GM23248 (cell line): ENCODE measurements around the gene CCDC63. TPM values are rescaled to one million over a fixed set of nuclear protein-coding genes. Genes with fewer than 3 reads are reported as not detected.

Source experiments
- DNase-seq: peaks from one replicate; pipeline ENCODE4 v3.0.0-alpha.2; 2015
- H2AFZ ChIP-seq: fragments of 200-600 bp; sonication (generic); 2 replicates; pipeline ENCODE4 v1.6.1; 2016; ENCODE audit warnings: antibody characterized with exemption
- H3F3A ChIP-seq: fragments of 200-600 bp; sonication (generic); 2 replicates; pipeline ENCODE4 v1.6.1; 2016; ENCODE audit warnings: mild to moderate bottlenecking, antibody characterized with exemption, mixed run types; ENCODE audit not compliant: insufficient read depth
- H3K27ac ChIP-seq: fragments of 200-600 bp; sonication (generic); 2 replicates; pipeline ENCODE4 v1.5.1; 2016; ENCODE audit warnings: mild to moderate bottlenecking
- H3K27me3 ChIP-seq: fragments of 200-600 bp; sonication (generic); replicated peaks from 2 replicates; pipeline ENCODE4 v1.6.1; 2016; ENCODE audit warnings: mild to moderate bottlenecking; ENCODE audit not compliant: insufficient read depth
- H3K36me3 ChIP-seq: fragments of 200-600 bp; sonication (generic); 2 replicates; pipeline ENCODE4 v1.6.1; 2016; ENCODE audit warnings: low read depth, mild to moderate bottlenecking
- H3K4me1 ChIP-seq: fragments of 200-600 bp; sonication (generic); 2 replicates; pipeline ENCODE4 v1.6.1; 2016; ENCODE audit warnings: mild to moderate bottlenecking; ENCODE audit not compliant: insufficient read depth
- H3K4me2 ChIP-seq: fragments of 200-600 bp; sonication (generic); one replicate; pipeline ENCODE4 v1.6.1; 2016; ENCODE audit warnings: mild to moderate bottlenecking; ENCODE audit not compliant: unreplicated experiment
- H3K4me3 ChIP-seq: fragments of 200-600 bp; sonication (generic); 2 replicates; pipeline ENCODE4 v1.5.1; 2016; ENCODE audit warnings: mild to moderate bottlenecking
- H3K79me2 ChIP-seq: fragments of 200-600 bp; sonication (generic); 2 replicates; pipeline ENCODE4 v1.6.1; 2016; ENCODE audit warnings: mild to moderate bottlenecking; ENCODE audit not compliant: insufficient read depth
- H3K9ac ChIP-seq: fragments of 200-600 bp; sonication (generic); 2 replicates; pipeline ENCODE4 v1.6.1; 2016; ENCODE audit warnings: mild to moderate bottlenecking
- H3K9me2 ChIP-seq: fragments of 200-600 bp; sonication (generic); 2 replicates; pipeline ENCODE4 v1.6.1; 2016; ENCODE audit warnings: mixed run types, mild to moderate bottlenecking, moderate library complexity; ENCODE audit not compliant: insufficient read depth
- H3K9me3 ChIP-seq: fragments of 200-600 bp; sonication (generic); one replicate; pipeline ENCODE4 v1.6.1; 2017; ENCODE audit warnings: low read depth
- H4K20me1 ChIP-seq: fragments of 200-600 bp; sonication (generic); 2 replicates; pipeline ENCODE4 v1.6.0; 2016; ENCODE audit not compliant: insufficient read depth
- EZH2 ChIP-seq: fragments of 200-600 bp; sonication (generic); IDR thresholded peaks from 2 replicates; pipeline ENCODE4 v1.6.1; 2018; ENCODE audit warnings: antibody characterized with exemption, mild to moderate bottlenecking; ENCODE audit not compliant: insufficient read depth, poor library complexity, severe bottlenecking
- EZH2phosphoT487 ChIP-seq: fragments of 200-600 bp; sonication (generic); IDR thresholded peaks from 2 replicates; pipeline ENCODE4 v1.6.1; 2018; ENCODE audit warnings: antibody characterized with exemption, moderate library complexity, mild to moderate bottlenecking, low read depth; ENCODE audit not compliant: insufficient read depth
- WGBS, 2 experiments: methylation state at CpG; one replicate each; pipeline ENCODE4 v1.1.6; 2015 to 2017; ENCODE audit warnings: low lambda C conversion rate in 2 of 2, low coverage in 1 of 2; ENCODE audit errors: missing lambda C conversion rate in 2 of 2; 5-methylcytosine and 5-hydroxymethylcytosine counted together
- in situ Hi-C: fragments of 300-500 bp; cut with MboI; formaldehyde crosslinking; loops from 2 replicates; pipeline ENCODE4 v1.15.0; 2020
- polyA plus RNA-seq: library from polyadenylated mRNA; unstranded; fragments of >200 nt; fragmentation: Nextera tagmentation; extraction: Ambion mirVana; gene quantifications from 2 replicates; pipeline ENCODE4 v1.2.1, GENCODE V29; 2016
- total RNA-seq: library from RNA; depleted of rRNA; stranded (reverse); fragments of >200 nt; shearing (Covaris generic); gene quantifications from 2 replicates; pipeline ENCODE4 v1.2.3, GENCODE V29; 2014

CCDC63 gene
- total and polyA plus RNA-seq, 2 experiments from 2014 or later = not detected

DNA sequence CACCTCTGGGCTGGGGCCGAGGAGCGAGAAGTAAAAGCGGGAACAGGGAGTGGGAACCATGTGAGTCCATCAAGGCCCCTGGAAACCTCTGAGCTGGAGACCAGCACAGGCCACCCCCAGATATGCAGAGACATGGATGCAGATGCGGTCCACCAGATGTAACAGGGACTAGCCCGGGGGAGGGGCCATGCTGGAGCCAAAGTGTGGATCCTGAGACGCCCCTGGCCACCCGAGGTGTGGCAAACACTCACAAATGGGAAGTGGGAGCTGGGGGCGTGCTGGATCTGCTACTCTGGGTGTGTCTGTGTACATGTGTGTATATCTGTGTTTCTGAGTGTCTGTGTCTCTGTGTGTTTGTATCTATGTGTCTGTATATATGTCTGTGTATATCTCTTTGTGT, 60.8 kb downstream of the CCDC63 start:
- Histone ChIP-seq H3K9ac (no peak overlapping the region), H3K79me2 (no peaks in the 10 kb centered on the region), H3K36me3 (no peaks in the 10 kb centered on the region), H2AFZ (no peak overlapping the region), H3F3A (no peaks in the 10 kb centered on the region), H3K4me2 (no peak overlapping the region), H3K9me2 (no peaks in the 10 kb centered on the region), H3K4me3 (no peak overlapping the region), H4K20me1 (no peaks in the 10 kb centered on the region), H3K4me1 (no peaks in the 10 kb centered on the region), H3K27me3 (peaks cover 9% of the 10 kb centered on the region; the same call in 1 of the 2 replicates), H3K27ac (no peak overlapping the region), H3K9me3 (no peaks in the 10 kb centered on the region)
- in situ Hi-C loops = no loop called here
- DNase-seq = no peak
- WGBS, 2 experiments = 31 to 33% methylated on average over 8 of the region's 8 CpGs
- TF ChIP-seq EZH2 (no peak), EZH2phosphoT487 (no peak)

DNA sequence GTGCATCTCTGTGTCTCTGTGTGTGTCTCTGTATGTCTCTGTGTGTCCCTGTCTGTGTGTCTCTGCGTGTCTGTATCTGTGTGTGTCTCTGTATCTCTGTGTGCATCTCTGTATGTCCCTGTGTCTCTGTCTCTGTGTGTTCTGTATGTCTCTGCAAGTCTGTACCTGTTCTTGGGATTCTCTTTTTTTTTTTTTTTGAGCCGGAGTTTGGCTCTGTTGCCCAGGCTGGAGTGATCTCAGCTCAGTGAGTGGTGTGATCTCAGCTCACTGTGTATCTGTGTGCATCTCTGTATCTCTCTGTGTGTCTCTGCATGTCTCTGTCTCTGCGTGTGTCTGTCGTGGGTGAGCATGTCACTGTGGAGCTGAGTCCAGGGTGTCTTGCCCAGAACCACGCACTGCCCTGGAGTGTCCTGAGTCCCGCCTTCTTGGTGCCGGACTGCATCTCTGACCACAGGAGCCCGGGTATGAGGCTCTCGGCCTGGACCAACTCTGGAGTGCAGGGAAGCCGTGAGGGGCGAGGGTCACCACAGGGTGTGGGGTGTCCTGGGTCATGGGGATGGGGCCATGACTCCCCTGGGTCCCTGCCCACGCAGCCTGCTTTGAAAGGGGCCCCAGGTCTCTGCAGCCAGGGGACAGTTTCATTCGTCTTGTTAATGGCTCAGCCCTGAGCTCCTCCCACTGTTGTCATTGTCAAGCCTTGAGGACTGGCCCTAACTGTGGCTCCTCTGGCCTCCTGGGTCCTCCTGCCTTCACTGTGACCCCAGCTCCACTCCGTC, 61.8 kb downstream of the CCDC63 start:
- no peak for DNase-seq
- 53 to 61% methylated on average over 14 of the region's 14 CpGs for WGBS, 2 experiments
- Histone ChIP-seq H3F3A (no peaks in the 10 kb centered on the region), H2AFZ (no peak overlapping the region), H3K36me3 (no peaks in the 10 kb centered on the region), H3K9me2 (no peaks in the 10 kb centered on the region), H3K27me3 (peaks cover 9% of the 10 kb centered on the region; the same call in 1 of the 2 replicates), H3K9me3 (no peaks in the 10 kb centered on the region), H3K79me2 (no peaks in the 10 kb centered on the region), H4K20me1 (no peaks in the 10 kb centered on the region), H3K4me3 (no peak overlapping the region), H3K4me1 (no peaks in the 10 kb centered on the region), H3K27ac (no peak overlapping the region), H3K4me2 (no peak overlapping the region), H3K9ac (no peak overlapping the region)
- no peak for TF ChIP-seq EZH2phosphoT487
- TF ChIP-seq EZH2 = no peak
- in situ Hi-C loops = no loop called here

GRCh38 chr12:110912263-110912662, 65.5 kb downstream of the CCDC63 start:
- no peaks in the 10 kb centered on the region for H3K9me3 ChIP-seq
- H3K36me3 ChIP-seq = no peaks in the 10 kb centered on the region
- H3K9ac ChIP-seq = no peak overlapping the region
- TF ChIP-seq EZH2 (no peak), EZH2phosphoT487 (no peak)
- no peak overlapping the region for H3K4me2 ChIP-seq
- no peak overlapping the region for H3K27ac ChIP-seq
- no peaks in the 10 kb centered on the region for H3K79me2 ChIP-seq
- no peaks in the 10 kb centered on the region for H4K20me1 ChIP-seq
- in situ Hi-C loops = no loop called here
- H3K9me2 ChIP-seq = no peaks in the 10 kb centered on the region
- peaks cover 16% of the 10 kb centered on the region; the same call in 1 of the 2 replicates for H3K27me3 ChIP-seq
- H2AFZ ChIP-seq = no peak overlapping the region
- H3F3A ChIP-seq = no peaks in the 10 kb centered on the region
- DNase-seq = no peak
- 71 to 76% methylated on average over 6 of the region's 6 CpGs for WGBS, 2 experiments
- no peak overlapping the region for H3K4me3 ChIP-seq
- peaks cover 4% of the 10 kb centered on the region for H3K4me1 ChIP-seq

- no peak overlapping the region for H3K4me2 ChIP-seq
- in situ Hi-C loops = no loop called here
- no peaks in the 10 kb centered on the region for H3K36me3 ChIP-seq
- peaks cover 16% of the 10 kb centered on the region; the same call in 1 of the 2 replicates for H3K27me3 ChIP-seq
- peaks cover 6% of the 10 kb centered on the region for H3K4me1 ChIP-seq
- H3K9me3 ChIP-seq = no peaks in the 10 kb centered on the region
- no peaks in the 10 kb centered on the region for H3K9me2 ChIP-seq
- no peak overlapping the region for H2AFZ ChIP-seq
- no peaks in the 10 kb centered on the region for H3K79me2 ChIP-seq
- H3F3A ChIP-seq = no peaks in the 10 kb centered on the region
- 61 to 63% methylated on average over 14 of the region's 14 CpGs for WGBS, 2 experiments
- no peak overlapping the region for H3K27ac ChIP-seq
- H4K20me1 ChIP-seq = no peaks in the 10 kb centered on the region
- no peak overlapping the region for H3K4me3 ChIP-seq
- no peak for DNase-seq
- TF ChIP-seq EZH2 (no peak), EZH2phosphoT487 (no peak)
- no peak overlapping the region for H3K9ac ChIP-seq
These were observed 66.6 kb downstream of the CCDC63 start for GRCh38 chr12:110913119-110914056.
